ENCODE measurements around the gene CNTF.

CNTF gene

GRCh38 chr11:58647141-58647699 lies 24.8 kb downstream of the CNTF start:
- no peak for TF ChIP-seq ZNF274 (IDR thresholded peaks at IDR 0.05; ENCODE audit: low read depth, low read length)
- H3K4me3 ChIP-seq (ENCODE audit: low read length) = no peak overlapping the region

- no peak overlapping the region for H3K4me3 ChIP-seq (ENCODE audit: low read length)
Measured at GRCh38 chr11:58647866-58648265, 25.4 kb downstream of the CNTF start.

GRCh38 chr11:58649623-58650022 lies 27.2 kb downstream of the CNTF start:
- TF ChIP-seq ZNF274 (IDR thresholded peaks at IDR 0.05; ENCODE audit: low read depth, low read length) = no peak
- no peak overlapping the region for H3K4me3 ChIP-seq (ENCODE audit: low read length)

More at GRCh38 chr11:58647866-58648265, 25.4 kb downstream of the CNTF start:
- TF ChIP-seq ZNF274 (IDR thresholded peaks at IDR 0.05; ENCODE audit: low read depth, low read length) = no peak

GRCh38 chr11:58650496-58650895 lies 28.0 kb downstream of the CNTF start:
- TF ChIP-seq ZNF274 (IDR thresholded peaks at IDR 0.05; ENCODE audit: low read depth, low read length) = no peak

GRCh38 chr11:58652726-58653280 lies 30.3 kb downstream of the CNTF start:
- no peak for TF ChIP-seq ZNF274 (IDR thresholded peaks at IDR 0.05; ENCODE audit: low read depth, low read length)
- H3K4me3 ChIP-seq (ENCODE audit: low read length) = no peak overlapping the region

More at GRCh38 chr11:58650496-58650895, 28.0 kb downstream of the CNTF start:
- H3K4me3 ChIP-seq (ENCODE audit: low read length) = no peak overlapping the region

- no peak for TF ChIP-seq ZNF274 (IDR thresholded peaks at IDR 0.05; ENCODE audit: low read depth, low read length)
- H3K4me3 ChIP-seq (ENCODE audit: low read length) = no peak overlapping the region
Measured at GRCh38 chr11:58654079-58654907, 31.8 kb downstream of the CNTF start.

- TF ChIP-seq ZNF274 (IDR thresholded peaks at IDR 0.05; ENCODE audit: low read depth, low read length) = no peak
- no peak overlapping the region for H3K4me3 ChIP-seq (ENCODE audit: low read length)
Measured at GRCh38 chr11:58654908-58655296, 32.4 kb downstream of the CNTF start.

- no peak for TF ChIP-seq ZNF274 (IDR thresholded peaks at IDR 0.05; ENCODE audit: low read depth, low read length)
- H3K4me3 ChIP-seq (ENCODE audit: low read length) = no peak overlapping the region
Measured at GRCh38 chr11:58656348-58656747, 33.9 kb downstream of the CNTF start.

- no peak overlapping the region for H3K4me3 ChIP-seq (ENCODE audit: low read length)
- TF ChIP-seq ZNF274 (IDR thresholded peaks at IDR 0.05; ENCODE audit: low read depth, low read length) = no peak
Measured at GRCh38 chr11:58658623-58659022, 36.2 kb downstream of the CNTF start.

- H3K4me3 ChIP-seq (ENCODE audit: low read length) = no peak overlapping the region
- TF ChIP-seq ZNF274 (IDR thresholded peaks at IDR 0.05; ENCODE audit: low read depth, low read length) = no peak
Measured at GRCh38 chr11:58659404-58659803, 36.9 kb downstream of the CNTF start.

- H3K4me3 ChIP-seq (ENCODE audit: low read length) = no peak overlapping the region
- no peak for TF ChIP-seq ZNF274 (IDR thresholded peaks at IDR 0.05; ENCODE audit: low read depth, low read length)
Measured at GRCh38 chr11:58659910-58660570, 37.6 kb downstream of the CNTF start.

GRCh38 chr11:58671983-58672633 lies 49.6 kb downstream of the CNTF start:
- TF ChIP-seq ZNF274 (IDR thresholded peaks at IDR 0.05; ENCODE audit: low read depth, low read length) = no peak
- no peak overlapping the region for H3K4me3 ChIP-seq (ENCODE audit: low read length)

- no peak overlapping the region for H3K4me3 ChIP-seq (ENCODE audit: low read length)
- TF ChIP-seq ZNF274 (IDR thresholded peaks at IDR 0.05; ENCODE audit: low read depth, low read length) = no peak
Measured at GRCh38 chr11:58674609-58675008, 52.1 kb downstream of the CNTF start.
